GM21381 (cell line): ENCODE data around the gene ACOXL.

Experiments used
- ATAC-seq: cut with Tn5 transposase; IDR thresholded peaks from one replicate; pipeline ENCODE4 v1.9.1; 2021; ENCODE audit warnings: mild to moderate bottlenecking, moderate library complexity; ENCODE audit not compliant: unreplicated experiment

Gene ACOXL

DNA sequence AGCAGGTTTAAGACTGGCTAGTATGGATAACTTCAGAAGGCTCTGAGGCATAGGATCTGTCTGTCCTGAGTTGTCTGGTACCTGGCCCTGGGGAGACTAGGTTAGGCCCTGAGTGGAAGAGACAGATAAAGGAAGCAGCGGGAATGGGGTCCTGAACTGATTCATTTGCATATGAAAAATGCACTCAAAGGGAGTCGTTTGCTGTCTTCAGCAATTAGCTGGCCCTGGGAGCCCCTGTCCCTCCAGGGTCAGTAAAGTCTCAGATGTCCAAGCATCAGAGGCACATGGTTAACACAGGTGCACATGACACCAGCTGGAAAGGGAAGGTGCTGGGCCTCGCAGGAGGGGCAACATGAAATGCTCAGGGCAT, 172.4 kb downstream of the ACOXL start:
- ATAC-seq = no peak

DNA sequence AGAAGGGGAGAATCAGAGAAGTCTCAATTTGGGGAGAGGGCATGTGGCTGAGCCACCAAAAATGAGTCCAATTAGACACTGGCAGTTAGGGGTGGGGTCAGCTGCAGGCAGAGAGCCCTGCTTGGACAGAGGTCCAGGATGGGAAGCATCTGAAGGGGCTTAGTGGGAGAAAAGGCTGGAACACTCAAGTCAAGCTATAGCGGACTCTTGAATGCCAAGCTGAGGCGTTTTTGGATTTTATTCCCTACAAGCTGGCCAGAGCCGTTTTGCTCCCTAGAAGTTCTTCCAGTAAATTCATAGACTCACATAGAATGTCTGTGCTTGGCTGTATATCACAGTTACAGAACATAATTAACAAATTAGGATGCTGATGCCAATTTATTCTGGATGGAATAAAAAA, 172.8 kb downstream of the ACOXL start:
- ATAC-seq = no peak

DNA sequence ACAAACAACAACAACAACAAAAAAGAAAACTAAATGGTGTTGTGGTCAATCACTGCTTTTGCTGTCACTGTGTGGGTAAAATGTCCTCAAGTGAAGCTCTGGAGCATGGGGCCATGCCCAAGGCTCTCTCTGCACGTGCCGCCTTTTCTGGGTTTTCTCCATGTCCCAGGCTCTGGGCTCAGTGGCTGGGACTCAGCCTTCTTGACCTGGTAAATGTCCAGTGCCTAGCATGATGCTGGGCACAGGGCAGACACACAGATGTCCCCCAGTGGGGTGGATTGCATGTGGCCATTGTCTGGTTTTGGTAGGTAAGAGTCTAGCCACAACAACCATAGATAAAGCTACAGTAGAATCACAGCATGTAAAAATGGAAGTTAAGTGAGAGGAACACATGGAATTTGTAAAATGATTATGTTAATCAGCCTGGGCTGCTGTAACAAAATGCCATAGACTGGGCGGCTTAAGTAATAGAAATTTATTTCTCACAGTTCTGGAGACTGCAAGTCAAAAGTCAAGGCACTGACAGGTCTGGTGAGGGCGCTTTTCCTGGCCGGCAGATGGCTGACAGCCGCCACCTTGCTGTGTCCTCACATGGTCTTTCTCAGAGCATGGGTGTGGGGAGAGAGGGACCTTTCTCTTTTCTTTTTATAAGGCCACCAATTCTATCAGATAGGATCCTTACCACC, 174.4 kb downstream of the ACOXL start:
- ATAC-seq = no peak

GRCh38 chr2:110909501-110909900, 177.1 kb downstream of the ACOXL start:
- no peak for ATAC-seq

GRCh38 chr2:110910423-110910822, 178.1 kb downstream of the ACOXL start:
- no peak for ATAC-seq

GRCh38 chr2:110919738-110920137, 187.4 kb downstream of the ACOXL start:
- no peak for ATAC-seq

DNA sequence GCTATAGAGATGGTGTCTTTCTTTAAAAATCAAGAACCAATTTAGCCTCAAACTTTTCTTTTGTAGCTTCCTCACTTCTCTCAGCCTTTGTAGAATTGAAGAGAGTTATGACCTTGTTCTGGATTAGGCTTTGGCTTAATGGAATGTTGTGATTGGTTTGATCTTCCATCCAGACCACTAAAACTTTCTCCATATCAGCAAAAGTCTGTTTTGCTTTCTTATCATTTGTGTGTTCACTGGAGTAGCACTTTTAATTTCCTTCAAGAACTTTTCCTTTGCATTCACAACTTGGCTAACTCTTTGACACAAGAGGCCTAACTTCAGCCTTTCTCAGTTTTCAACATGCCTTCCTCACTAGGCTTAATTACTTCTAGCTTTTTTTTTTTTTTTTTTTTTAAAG, 193.1 kb downstream of the ACOXL start:
- ATAC-seq = no peak

DNA sequence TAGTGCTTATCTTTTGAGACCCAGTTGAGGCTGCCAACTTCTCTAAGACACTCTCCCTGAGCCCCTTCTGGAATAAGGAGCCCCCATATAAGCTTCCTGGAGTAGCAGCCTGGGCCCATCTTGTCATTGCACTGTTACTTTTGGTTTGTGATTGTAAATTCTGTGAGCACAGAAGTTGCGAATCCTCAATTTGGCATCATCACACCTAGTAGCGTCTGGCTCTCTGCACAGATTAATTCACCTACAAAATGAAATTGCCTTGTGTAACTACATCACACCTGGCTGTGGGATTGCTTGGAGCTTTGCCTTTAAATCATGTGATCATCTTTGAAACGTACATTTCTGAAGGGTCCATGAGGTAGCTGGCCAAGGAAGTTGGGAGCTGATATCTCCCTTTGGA, 195.2 kb downstream of the ACOXL start:
- ATAC-seq = no peak

DNA sequence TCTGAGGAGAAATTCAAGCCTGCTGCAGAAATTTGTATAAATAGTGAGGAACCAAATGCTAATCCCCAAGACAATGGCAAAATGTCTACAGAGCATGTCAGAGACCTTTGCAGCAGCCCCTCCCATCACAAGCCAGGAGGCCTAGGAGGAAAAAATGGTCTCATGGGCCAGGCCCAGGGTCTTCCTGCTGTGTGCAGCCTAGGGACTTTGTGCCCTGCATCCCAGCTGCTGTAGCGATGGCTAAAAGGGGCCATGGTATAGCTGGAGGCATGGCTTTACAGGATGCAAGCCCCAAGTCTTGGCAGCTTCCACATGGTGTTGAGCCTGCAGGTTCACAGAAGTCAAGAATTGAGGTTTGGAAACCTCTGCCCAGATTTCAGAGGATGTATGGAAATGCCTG, 197.2 kb downstream of the ACOXL start:
- ATAC-seq = no peak

DNA sequence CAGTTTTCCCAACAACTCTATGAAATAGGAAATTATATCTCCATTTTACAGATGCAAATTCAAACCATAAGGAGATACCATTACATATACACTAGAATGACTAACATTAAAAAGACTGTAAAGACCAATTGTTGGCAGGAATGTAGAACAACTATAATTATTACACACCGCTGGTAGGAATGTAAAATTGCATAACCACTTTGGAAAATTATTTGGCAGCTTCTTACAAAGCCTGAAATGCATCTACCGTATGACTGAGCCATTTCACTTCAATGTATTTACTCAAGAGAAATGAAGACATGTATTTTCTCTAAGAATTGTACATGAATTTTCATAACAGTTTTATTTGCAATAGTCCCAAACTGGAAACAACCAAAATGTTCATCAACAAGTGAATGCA, 199.3 kb downstream of the ACOXL start:
- ATAC-seq = no peak

DNA sequence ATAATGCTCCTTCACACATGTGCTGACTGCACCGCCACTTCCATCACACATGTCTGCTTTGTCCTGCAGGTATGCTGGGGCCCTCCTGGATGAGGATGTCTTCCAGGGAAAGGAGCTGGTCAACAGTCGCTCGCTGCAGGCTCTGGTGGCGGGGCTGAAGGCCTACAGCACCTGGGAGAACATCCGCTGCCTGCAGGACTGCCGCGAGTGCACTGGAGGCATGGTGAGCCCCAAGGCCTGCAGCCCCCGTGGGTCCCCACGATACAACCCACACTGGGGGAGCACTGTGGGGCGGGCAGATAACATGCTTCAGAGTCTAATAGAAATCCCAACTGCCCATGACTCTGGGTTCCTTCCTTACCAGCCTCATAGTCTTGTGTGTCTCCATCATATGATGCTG, 201.0 kb downstream of the ACOXL start:
- ATAC-seq = no peak

DNA sequence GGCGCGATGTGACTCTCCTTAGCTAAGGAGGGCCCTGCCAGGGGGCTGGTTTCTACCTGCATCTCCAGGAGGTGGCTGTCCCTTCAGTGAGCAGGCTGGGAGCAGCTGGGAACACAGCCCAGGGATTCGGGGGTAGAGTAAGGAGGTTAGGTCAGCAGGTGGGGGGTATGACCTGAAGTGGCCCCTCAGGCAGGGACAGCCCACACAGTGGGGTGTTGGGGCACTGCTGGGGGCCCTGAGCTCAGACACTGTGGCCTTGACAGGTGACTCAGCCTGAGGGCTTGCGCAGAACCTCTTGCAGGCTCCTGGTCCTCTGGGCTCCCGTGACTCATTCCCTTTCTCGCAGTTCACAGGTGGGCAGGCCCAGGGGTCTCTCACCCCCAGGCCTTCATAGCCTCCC, 202.6 kb downstream of the ACOXL start:
- no peak for ATAC-seq

- ATAC-seq = no peak
These were observed 208.1 kb downstream of the ACOXL start for GRCh38 chr2:110940376-110940910.

- no peak for ATAC-seq
These were observed 208.9 kb downstream of the ACOXL start for GRCh38 chr2:110941226-110941625.

GRCh38 chr2:110943070-110943634, 210.8 kb downstream of the ACOXL start:
- ATAC-seq = no peak

DNA sequence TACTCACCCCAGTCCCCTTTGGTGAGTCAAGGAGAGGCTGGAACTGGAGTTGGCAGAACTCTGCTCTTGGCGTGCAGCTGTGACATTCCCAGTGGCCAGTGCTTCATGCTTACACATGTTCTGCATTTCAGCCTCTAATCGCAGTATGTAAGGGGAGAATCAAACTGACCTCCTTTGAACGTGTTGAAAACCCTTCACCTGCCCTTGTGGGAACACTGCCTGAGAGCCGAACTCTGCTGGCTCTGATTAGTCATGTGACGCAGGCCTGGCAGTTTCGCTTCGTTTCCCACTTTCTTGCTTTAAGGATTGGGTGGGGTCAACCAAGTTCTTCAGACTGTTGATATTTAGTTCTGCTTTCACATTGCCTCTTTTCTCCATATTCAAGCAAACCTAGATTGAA, 214.5 kb downstream of the ACOXL start:
- ATAC-seq = no peak

DNA sequence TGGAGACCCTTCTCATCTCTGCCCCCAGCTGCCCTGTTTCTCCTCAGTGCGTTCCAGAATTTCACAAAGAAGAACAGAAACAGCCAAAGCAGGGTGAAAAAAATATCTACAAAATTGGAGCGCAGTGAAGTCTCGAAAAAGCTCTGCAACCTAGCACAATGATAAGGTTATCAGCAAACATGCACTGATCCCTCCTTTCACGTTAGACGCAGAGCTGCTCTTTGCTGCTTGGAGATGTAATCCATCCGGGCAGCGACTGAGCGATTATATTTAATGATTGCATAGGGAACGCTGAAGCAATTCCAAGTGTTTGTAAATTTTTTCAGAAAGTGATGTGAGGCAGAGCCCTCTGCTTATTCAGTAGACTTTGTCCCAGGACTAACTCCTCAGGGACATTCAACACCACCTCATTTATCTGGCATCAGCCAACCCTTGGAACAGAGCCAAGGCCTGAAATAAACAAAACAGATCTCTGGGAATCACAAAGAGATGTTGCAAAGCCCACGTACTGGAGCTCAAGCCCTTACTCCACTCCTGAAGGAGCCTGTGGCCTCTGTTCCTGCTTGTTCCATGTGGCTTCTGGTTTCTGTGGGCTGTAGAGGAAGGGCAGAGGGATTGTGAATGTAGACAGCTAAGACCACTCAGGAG, 215.8 kb downstream of the ACOXL start:
- no peak for ATAC-seq

DNA sequence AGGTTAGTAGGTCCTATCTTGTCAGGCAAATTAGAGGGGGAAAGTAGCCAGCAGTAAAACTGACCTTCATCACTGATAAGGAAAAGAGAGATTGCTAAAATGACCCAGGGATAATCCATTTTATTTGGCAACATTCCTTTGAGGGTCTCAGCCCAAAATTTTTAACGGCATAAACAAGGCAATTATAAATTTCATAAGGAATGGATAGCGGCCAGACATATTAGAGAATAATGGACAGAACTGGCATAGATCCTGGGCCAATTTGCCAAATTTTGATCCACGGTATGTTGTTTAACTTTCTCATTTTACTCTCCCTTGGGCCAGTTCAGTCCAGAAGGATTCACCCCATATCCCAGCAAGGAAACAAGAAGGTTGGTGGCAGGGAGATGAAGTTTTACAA, 217.9 kb downstream of the ACOXL start:
- no peak for ATAC-seq

DNA sequence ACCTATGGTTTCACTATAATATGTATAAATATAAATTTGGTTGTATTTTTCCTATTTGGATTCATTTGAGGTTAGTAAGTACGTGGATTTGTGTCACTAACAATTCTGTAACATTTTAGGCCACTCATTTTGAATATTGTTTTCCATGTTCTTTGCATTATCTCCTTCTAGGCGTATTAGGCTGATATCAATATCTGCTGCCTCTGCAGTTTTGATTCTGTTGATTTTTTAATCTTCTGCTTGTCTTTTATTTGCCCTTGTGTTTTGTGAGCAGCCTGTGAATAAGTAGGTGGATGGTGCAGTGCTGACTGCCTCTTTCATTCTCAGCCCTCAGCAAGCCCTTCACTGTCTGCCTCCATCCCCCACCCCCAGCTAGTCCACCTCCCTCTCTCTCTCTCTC, 222.7 kb downstream of the ACOXL start:
- ATAC-seq = no peak

DNA sequence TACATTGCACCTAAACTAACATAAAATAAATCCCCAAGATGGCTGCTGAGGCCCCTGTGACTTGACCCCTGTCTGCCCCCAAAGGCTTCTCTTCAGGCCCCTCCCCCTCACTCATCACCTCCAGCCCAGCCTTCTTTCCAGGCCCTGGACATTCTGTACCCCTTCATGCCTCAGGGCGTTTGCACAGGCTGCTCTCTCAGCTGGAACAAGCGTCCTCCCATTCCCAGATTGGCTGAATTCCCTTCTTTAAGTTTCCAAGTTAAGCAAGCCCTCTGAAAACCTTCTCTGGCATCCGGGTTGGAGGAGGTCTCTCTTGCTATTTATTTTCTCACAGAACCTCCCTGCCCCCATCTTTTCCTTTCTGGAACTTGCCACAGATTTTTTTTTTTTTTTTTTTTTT, 223.2 kb downstream of the ACOXL start:
- ATAC-seq = no peak

GRCh38 chr2:110957293-110957692, 224.9 kb downstream of the ACOXL start:
- no peak for ATAC-seq

DNA sequence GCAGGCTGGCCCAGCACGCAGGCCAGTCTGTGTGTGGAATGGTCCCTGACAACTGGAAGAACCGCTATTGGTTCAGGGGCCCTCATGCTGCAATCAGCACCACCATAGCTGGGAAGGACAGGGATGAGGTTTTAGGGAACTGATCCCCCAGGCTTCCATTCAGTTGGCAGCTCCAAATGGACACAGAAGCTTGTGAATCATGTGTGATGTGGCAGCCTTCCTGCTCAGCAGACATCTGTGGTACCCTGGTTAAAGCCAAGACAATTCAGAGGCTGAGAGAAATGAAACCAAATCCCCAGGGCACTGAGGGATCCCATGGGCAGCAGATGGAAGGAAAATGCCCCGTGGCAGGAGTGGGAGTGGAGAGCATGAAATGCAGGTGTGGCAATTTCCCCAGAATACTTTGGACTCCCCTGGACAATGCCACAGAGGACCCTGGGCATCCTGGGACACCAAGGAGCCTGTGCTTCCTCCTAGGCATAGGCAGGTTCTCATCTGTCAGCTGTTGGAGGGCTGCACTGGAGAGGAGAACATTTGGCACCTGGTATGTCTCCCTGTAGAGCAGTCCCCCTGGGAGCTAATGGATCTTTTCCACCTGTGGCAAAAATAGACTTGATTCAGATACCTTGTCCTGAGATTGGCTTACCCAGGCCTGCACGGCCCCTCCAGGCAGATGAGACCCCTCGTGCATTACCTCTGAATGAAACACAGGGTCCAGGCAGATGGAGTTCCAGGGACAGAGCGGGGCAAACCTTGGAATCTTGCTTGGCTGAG, 226.2 kb downstream of the ACOXL start:
- ATAC-seq = no peak
